SK-N-SH (cell line): ENCODE results near the gene TSPAN11. TPM values are rescaled to one million over a fixed set of nuclear protein-coding genes. Genes with fewer than 3 reads are reported as not detected.

Experiments used
- CTCF ChIA-PET: fragments of 300-600, 350-600 bp; formaldehyde crosslinking; extraction: SDS; loops from one replicate; lab custom pipeline; 2021; lab: Yijun Ruan, JAX
- POLR2A ChIA-PET: fragments of 350-600 bp; sonication (Branson Sonifier 250); formaldehyde crosslinking; extraction: SDS; loops from one replicate; lab custom pipeline; 2020; ENCODE audit warnings: antibody characterized with exemption, inconsistent platforms; lab: Yijun Ruan, JAX
- DNase-seq: peaks from one replicate; pipeline ENCODE4 v3.0.0; 2012
- H2AFZ ChIP-seq: fragments of 200-600 bp; sonication (generic); 2 replicates; pipeline ENCODE4 v1.8.1; 2016; ENCODE audit warnings: antibody characterized with exemption, mild to moderate bottlenecking, low read depth
- H3F3A ChIP-seq: fragments of 200-600 bp; sonication (generic); replicated peaks from 2 replicates; pipeline ENCODE3; 2016; ENCODE audit warnings: antibody characterized with exemption, mild to moderate bottlenecking; ENCODE audit not compliant: insufficient read depth
- H3K27ac ChIP-seq, 2 experiments: fragments of 200-500 bp in 1 of 2; fragments of 200-600 bp in 1 of 2; sonication (Bioruptor generic) in 1 of 2; sonication (generic), shearing (Covaris generic) in 1 of 2; 2 replicates each; pipeline versions ENCODE4 v1.5.1 to v1.6.1; 2014 to 2016; ENCODE audit warnings: low read depth in 2 of 2, inconsistent platforms in 1 of 2, low read length in 1 of 2, mild to moderate bottlenecking in 1 of 2, mixed read lengths in 1 of 2
- H3K27me3 ChIP-seq: fragments of 200-600 bp; sonication (generic), shearing (Covaris generic); 2 replicates; pipeline ENCODE4 v1.6.1; 2016; ENCODE audit warnings: mixed run types; ENCODE audit not compliant: insufficient read depth
- H3K36me3 ChIP-seq, 2 experiments: fragments of 200-500 bp in 1 of 2; fragments of 200-600 bp in 1 of 2; sonication (Bioruptor generic) in 1 of 2; sonication (generic) in 1 of 2; replicated peaks in 1 of 2; 2 replicates each; pipeline versions ENCODE3 to v1.5.1; 2014 to 2016; ENCODE audit warnings: low read length in 1 of 2, mild to moderate bottlenecking in 1 of 2; ENCODE audit not compliant: insufficient read depth in 2 of 2, control insufficient read depth in 1 of 2
- H3K4me1 ChIP-seq, 2 experiments: fragments of 200-500 bp in 1 of 2; fragments of 200-600 bp in 1 of 2; sonication (Bioruptor generic) in 1 of 2; sonication (generic), shearing (Covaris generic) in 1 of 2; 2 replicates each; pipeline versions ENCODE4 v1.5.1 to v1.6.1; 2014 to 2016; ENCODE audit warnings: low read depth in 1 of 2, low read length in 1 of 2, mixed run types in 1 of 2; ENCODE audit not compliant: insufficient read depth in 2 of 2, control insufficient read depth in 1 of 2
- H3K4me2 ChIP-seq: fragments of 200-600 bp; sonication (generic), shearing (Covaris generic); 2 replicates; pipeline ENCODE4 v1.6.1; 2017; ENCODE audit warnings: mixed run types
- H3K4me3 ChIP-seq, 2 experiments: fragments of 200-500 bp in 1 of 2; fragments of 200-600 bp in 1 of 2; sonication (Bioruptor generic) in 1 of 2; sonication (generic), shearing (Covaris generic) in 1 of 2; 2 replicates each; pipeline versions ENCODE4 v1.5.1 to v1.8.1; 2014 to 2016; ENCODE audit warnings: low read depth in 2 of 2, inconsistent platforms in 1 of 2, low read length in 1 of 2, mild to moderate bottlenecking in 1 of 2, mixed read lengths in 1 of 2, moderate library complexity in 1 of 2
- H3K79me2 ChIP-seq: fragments of 200-600 bp; sonication (generic); 2 replicates; pipeline ENCODE4 v1.8.1; 2017; ENCODE audit warnings: mild to moderate bottlenecking; ENCODE audit not compliant: insufficient read depth
- H3K9ac ChIP-seq: fragments of 200-600 bp; sonication (generic); 2 replicates; pipeline ENCODE4 v1.6.1; 2017; ENCODE audit warnings: mixed run types
- H3K9me2 ChIP-seq: fragments of 200-600 bp; sonication (generic); 2 replicates; pipeline ENCODE4 v1.6.1; 2017; ENCODE audit warnings: mixed run types
- H3K9me3 ChIP-seq: fragments of 200-600 bp; sonication (generic); 2 replicates; pipeline ENCODE4 v1.6.1; 2017; ENCODE audit warnings: mixed run types, mild to moderate bottlenecking, moderate library complexity
- H4K20me1 ChIP-seq: fragments of 200-600 bp; sonication (generic); 2 replicates; pipeline ENCODE4 v1.6.1; 2017; ENCODE audit warnings: mild to moderate bottlenecking, mixed run types; ENCODE audit not compliant: insufficient read depth
- EP300 ChIP-seq, 2 experiments: IDR thresholded peaks; 2 replicates each; pipeline versions ENCODE4 v1.4.0 to v1.6.1; 2012; ENCODE audit warnings: borderline replicate concordance in 1 of 2, low read depth in 1 of 2, low read length in 1 of 2
- FOXJ3 ChIP-seq: sonication (generic); formaldehyde crosslinking; IDR thresholded peaks from 2 replicates; pipeline ENCODE4 v1.5.1; 2020; ENCODE audit warnings: mild to moderate bottlenecking, missing genetic modification reagents
- IRF3 ChIP-seq: fragments of 150-350 bp; IDR thresholded peaks from 2 replicates; pipeline ENCODE4 v1.6.1; 2016; ENCODE audit warnings: mild to moderate bottlenecking, low read depth, low read length
- MEF2A ChIP-seq: IDR thresholded peaks from 2 replicates; pipeline ENCODE4 v1.4.0; 2012; ENCODE audit warnings: low read depth, borderline replicate concordance
- PBX3 ChIP-seq: IDR thresholded peaks from 2 replicates; pipeline ENCODE4; 2012
- POLR2AphosphoS5 ChIP-seq: IDR thresholded peaks from 2 replicates; pipeline ENCODE4 v1.6.1; 2012; ENCODE audit warnings: low read depth, low read length
- RAD21 ChIP-seq: IDR thresholded peaks from 2 replicates; pipeline ENCODE4 v1.6.1; 2012; ENCODE audit warnings: mild to moderate bottlenecking, low read length
- SMC3 ChIP-seq: IDR thresholded peaks from 2 replicates; pipeline ENCODE4 v1.6.1; 2012; ENCODE audit warnings: low read depth, low read length, improper control_type of control experiment
- TAF1 ChIP-seq: IDR thresholded peaks from 2 replicates; pipeline ENCODE4 v1.6.1; 2012; ENCODE audit warnings: low read depth, mild to moderate bottlenecking, low read length, moderate library complexity, borderline replicate concordance
- TCF12 ChIP-seq: IDR thresholded peaks from 2 replicates; pipeline ENCODE4 v1.4.0; 2012
- USF1 ChIP-seq: IDR thresholded peaks from 2 replicates; pipeline ENCODE4 v1.4.0; 2012; ENCODE audit warnings: low read depth, borderline replicate concordance
- YY1 ChIP-seq: IDR thresholded peaks from 2 replicates; pipeline ENCODE4 v1.4.0; 2012; ENCODE audit warnings: low read depth, mild to moderate bottlenecking
- WGBS: methylation state at CpG from one replicate; pipeline ENCODE4 v1.1.6; 2017; ENCODE audit warnings: low lambda C conversion rate; 5-methylcytosine and 5-hydroxymethylcytosine counted together
- polyA plus RNA-seq, 3 experiments: library from polyadenylated mRNA; depleted of rRNA; stranded (reverse); fragments of >200 nt; gene quantifications; 2 replicates each; pipeline ENCODE4 v1.2.3, GENCODE V29; 2012

The TSPAN11 gene
- polyA plus RNA-seq, 1 of the 3 experiments (the other 2 are of a cell fraction): 6.4 TPM

GRCh38 chr12:30977124-30977523 is 50.6 kb downstream of the TSPAN11 start:
- no peak overlapping the region for H2AFZ ChIP-seq
- no peak overlapping the region for H3K9ac ChIP-seq
- POLR2A ChIA-PET: no interaction called here
- no peaks in the 10 kb centered on the region for H3K27me3 ChIP-seq
- H3K36me3 ChIP-seq: no peaks in the 10 kb centered on the region
- no peak for TF ChIP-seq TAF1
- no peak for TF ChIP-seq IRF3
- TF ChIP-seq RAD21: no peak
- no peak for TF ChIP-seq FOXJ3 (CRISPR knock-in tag)
- no peak for TF ChIP-seq PBX3
- no peak for TF ChIP-seq YY1
- no peak for TF ChIP-seq POLR2AphosphoS5
- no peak for TF ChIP-seq SMC3
- no peak for TF ChIP-seq USF1
- TF ChIP-seq EP300 (IDR thresholded peaks at IDR 0.05; ENCODE audit: borderline replicate concordance in 1 of 2, low read depth in 1 of 2, low read length in 1 of 2): no peak
- no peak for DNase-seq
- no peak overlapping the region for H3K27ac ChIP-seq
- H3K79me2 ChIP-seq: no peaks in the 10 kb centered on the region
- H4K20me1 ChIP-seq: no peaks in the 10 kb centered on the region
- H3K9me3 ChIP-seq: no peaks in the 10 kb centered on the region
- CTCF ChIA-PET: interaction anchor here (7.4 to 24.1 kb wide), 2 partner anchors 9 to 128 kb away, joined by 50 to 442 read pairs; no protein-coding TSS in a partner anchor
- no peaks in the 10 kb centered on the region for H3K9me2 ChIP-seq
- H3K4me3 ChIP-seq: no peak overlapping the region
- H3F3A ChIP-seq: no peaks in the 10 kb centered on the region
- H3K4me2 ChIP-seq: no peak overlapping the region
- WGBS: 85% methylated on average over 11 of the region's 11 CpGs
- peaks cover 0 to 73% of the 10 kb centered on the region in 2 experiments; a peak in 2 of 4 replicates for H3K4me1 ChIP-seq

- ChIA-PET POLR2A (no interaction called here), CTCF (interaction anchor here (7.4 to 24.1 kb wide), 2 partner anchors 8 to 129 kb away, joined by 50 to 442 read pairs; no protein-coding TSS in a partner anchor)
- DNase-seq: no peak
- Histone ChIP-seq H3K27me3 (no peaks in the 10 kb centered on the region), H3K9me2 (no peaks in the 10 kb centered on the region), H2AFZ (no peak overlapping the region), H3K27ac (no peak overlapping the region), H3K9me3 (no peaks in the 10 kb centered on the region), H3K79me2 (no peaks in the 10 kb centered on the region), H3K4me3 (no peak overlapping the region), H3K9ac (no peak overlapping the region), H4K20me1 (no peaks in the 10 kb centered on the region), H3F3A (no peaks in the 10 kb centered on the region), H3K4me2 (no peak overlapping the region), H3K4me1 (peaks cover 0 to 74% of the 10 kb centered on the region in 2 experiments; a peak in 2 of 4 replicates), H3K36me3 (no peaks in the 10 kb centered on the region)
- 75% methylated on average over 7 of the region's 7 CpGs for WGBS
- TF ChIP-seq MEF2A (no peak), YY1 (no peak), TCF12 (no peak)
Observed at GRCh38 chr12:30977537-30978349, 51.2 kb downstream of the TSPAN11 start.
